ENCODE results near the gene PDPR.
"Not testable (repeated sequence)": the region's sequence is repeated elsewhere in the genome, so short reads cannot be mapped to it uniquely, and the experiment has no call there.

GRCh38 chr16:70204010-70204409 is 89.9 kb downstream of the PDPR start:
- not testable (repeated sequence) for TF ChIP-seq CTCF, POLR2A (IDR thresholded peaks at IDR 0.05)
